Left lung (tissue), 10 donors: Measurements from ENCODE around the gene FJX1. TPM values are rescaled to one million over a fixed set of nuclear protein-coding genes. Genes with fewer than 3 reads are reported as not detected.
"Not testable (repeated sequence)": the region's sequence is repeated elsewhere in the genome, so short reads cannot be mapped to it uniquely, and the experiment has no call there.

ENCODE experiments used
- ATAC-seq: fragments of 200-7000 bp; cut with Tn5 transposase; one replicate; pipeline ENCODE4 v1.9.1; 2020; ENCODE audit warnings: moderate library complexity
- DNase-seq, 4 donors: peaks; one replicate each; pipeline ENCODE4 v3.0.0-alpha.2; 2013 to 2020
- H3K27ac ChIP-seq, 2 donors: fragments of 200-600 bp; sonication (generic) in 1 of 2; one replicate each; pipeline versions ENCODE4 v1.5.0 to v1.8.0; 2020 to 2021
- H3K27me3 ChIP-seq, 2 donors: fragments of 200-600 bp; sonication (generic) in 1 of 2; one replicate each; pipeline versions ENCODE4 v1.5.0 to v1.8.0; 2020 to 2021
- H3K36me3 ChIP-seq, 2 donors: fragments of 200-600 bp; sonication (generic) in 1 of 2; one replicate each; pipeline versions ENCODE4 v1.5.0 to v1.8.0; 2020 to 2021
- H3K4me1 ChIP-seq, 2 donors: fragments of 200-600 bp; one replicate each; pipeline ENCODE4 v1.8.0; 2021
- H3K4me3 ChIP-seq, 2 donors: fragments of 200-600 bp; sonication (generic) in 1 of 2; one replicate each; pipeline versions ENCODE4 v1.5.0 to v1.8.0; 2020 to 2021; ENCODE audit warnings: mild to moderate bottlenecking in 1 of 2
- H3K9me3 ChIP-seq, 2 donors: fragments of 200-600 bp; sonication (generic) in 1 of 2; one replicate each; pipeline versions ENCODE4 v1.5.0 to v1.8.0; 2020 to 2021
- CTCF ChIP-seq, 2 donors: fragments of 200-600 bp; sonication (generic) in 1 of 2; IDR thresholded peaks; one replicate each; pipeline versions ENCODE4 v1.5.0 to v1.8.0; 2021; ENCODE audit warnings: antibody characterized with exemption in 2 of 2
- intact Hi-C, 2 donors: fragments of 100-400 bp; cut with DNase I; formaldehyde crosslinking; loops; one replicate each; pipeline versions ENCODE4 v1.11.2 to v1.14.2; 2022
- polyA plus RNA-seq, 6 donors: library from polyadenylated mRNA; unstranded; fragments of 120-200 nt; gene quantifications; one replicate each; pipeline ENCODE4 v1.2.1, GENCODE V29; 2013; ENCODE audit not compliant: insufficient read length in 6 of 6
- total RNA-seq, 2 donors: library from RNA; stranded (reverse); fragmentation: NEBNext Ultra II Directional; extraction: Animal tissue kit (Norgen Biotek cat#: 25700); gene quantifications; one replicate each; pipeline ENCODE4 v1.2.1, GENCODE V29; 2021
- donor health status: DM: no; HTN: yes; CAD: no.
- donor health status: DM: no; HTN: no; CAD: no.

FJX1 gene
- total and polyA plus RNA-seq, 8 donors = 3.9 to 6.6 (median 5.0) TPM

GRCh38 chr11:35647421-35648093, 29.3 kb downstream of the FJX1 start:
- ATAC-seq (no peak), DNase-seq (no peak)
- intact Hi-C loops = no loop called here
- H3K36me3 ChIP-seq = no peaks in the 10 kb centered on the region
- no peaks in the 10 kb centered on the region for H3K4me1 ChIP-seq
- no peak overlapping the region for H3K4me3 ChIP-seq
- H3K27ac ChIP-seq = no peak overlapping the region
- no peaks in the 10 kb centered on the region for H3K27me3 ChIP-seq
- no peaks in the 10 kb centered on the region for H3K9me3 ChIP-seq
- no peak for TF ChIP-seq CTCF (IDR thresholded peaks at IDR 0.05)

- intact Hi-C loops = no loop called here
- Histone ChIP-seq H3K36me3 (no peaks in the 10 kb centered on the region), H3K4me1 (no peaks in the 10 kb centered on the region), H3K9me3 (no peaks in the 10 kb centered on the region), H3K27me3 (no peaks in the 10 kb centered on the region), H3K4me3 (no peak overlapping the region), H3K27ac (no peak overlapping the region)
- DNase-seq (no peak), ATAC-seq (no peak)
- TF ChIP-seq CTCF (IDR thresholded peaks at IDR 0.05) = no peak
Observed at GRCh38 chr11:35650006-35650405, 31.7 kb downstream of the FJX1 start.

- Histone ChIP-seq H3K36me3 (no peaks in the 10 kb centered on the region), H3K9me3 (no peaks in the 10 kb centered on the region), H3K27ac (no peak overlapping the region), H3K4me3 (no peak overlapping the region), H3K4me1 (no peaks in the 10 kb centered on the region), H3K27me3 (no peaks in the 10 kb centered on the region)
- no peak for DNase-seq
- intact Hi-C loops = no loop called here
- no peak for ATAC-seq
- TF ChIP-seq CTCF (IDR thresholded peaks at IDR 0.05) = no peak
Observed at GRCh38 chr11:35650467-35650866, 32.2 kb downstream of the FJX1 start.

GRCh38 chr11:35651263-35651662, 33.0 kb downstream of the FJX1 start:
- TF ChIP-seq CTCF (IDR thresholded peaks at IDR 0.05) = no peak
- H3K4me1 ChIP-seq = no peaks in the 10 kb centered on the region
- ATAC-seq (no peak), DNase-seq (no peak)
- intact Hi-C loops = no loop called here
- no peak overlapping the region for H3K27ac ChIP-seq
- H3K27me3 ChIP-seq = peaks cover 0 to 8% of the 10 kb centered on the region in 2 donors
- no peaks in the 10 kb centered on the region for H3K9me3 ChIP-seq
- no peaks in the 10 kb centered on the region for H3K36me3 ChIP-seq
- no peak overlapping the region for H3K4me3 ChIP-seq

- H3K36me3 ChIP-seq, ATAC-seq: not testable (repeated sequence)
Observed at GRCh38 chr11:35652786-35653185, 34.5 kb downstream of the FJX1 start.

GRCh38 chr11:35654711-35655110, 36.5 kb downstream of the FJX1 start:
- no peak for ATAC-seq
- DNase-seq = no peak
- intact Hi-C loops = no loop called here
- Histone ChIP-seq H3K4me3 (no peak overlapping the region), H3K9me3 (no peaks in the 10 kb centered on the region), H3K27ac (no peak overlapping the region), H3K36me3 (no peaks in the 10 kb centered on the region), H3K27me3 (peaks cover 7 to 17% of the 10 kb centered on the region in 2 donors), H3K4me1 (no peaks in the 10 kb centered on the region)
- no peak for TF ChIP-seq CTCF (IDR thresholded peaks at IDR 0.05)

More at GRCh38 chr11:35652786-35653185, 34.5 kb downstream of the FJX1 start:
- DNase-seq, H3K4me3 ChIP-seq, H3K27ac ChIP-seq, H3K9me3 ChIP-seq, intact Hi-C loops, H3K4me1 ChIP-seq: not testable (repeated sequence)
- peaks cover 3 to 17% of the 10 kb centered on the region in 2 donors for H3K27me3 ChIP-seq
